Stimulated activated CD4-positive, alpha-beta T cell treated with anti-CD3 and anti-CD28 coated beads, Interleukin-1b, Interleukin-23, amount 100 ng/mL, for 4 hours (primary cell): ENCODE measurements around the gene STOM.

Experiments used
- DNase-seq, 2 donors: peaks; one replicate each; pipeline ENCODE4 v3.0.0-alpha.2; 2020; ENCODE audit warnings: low read depth in 2 of 2

STOM gene

DNA sequence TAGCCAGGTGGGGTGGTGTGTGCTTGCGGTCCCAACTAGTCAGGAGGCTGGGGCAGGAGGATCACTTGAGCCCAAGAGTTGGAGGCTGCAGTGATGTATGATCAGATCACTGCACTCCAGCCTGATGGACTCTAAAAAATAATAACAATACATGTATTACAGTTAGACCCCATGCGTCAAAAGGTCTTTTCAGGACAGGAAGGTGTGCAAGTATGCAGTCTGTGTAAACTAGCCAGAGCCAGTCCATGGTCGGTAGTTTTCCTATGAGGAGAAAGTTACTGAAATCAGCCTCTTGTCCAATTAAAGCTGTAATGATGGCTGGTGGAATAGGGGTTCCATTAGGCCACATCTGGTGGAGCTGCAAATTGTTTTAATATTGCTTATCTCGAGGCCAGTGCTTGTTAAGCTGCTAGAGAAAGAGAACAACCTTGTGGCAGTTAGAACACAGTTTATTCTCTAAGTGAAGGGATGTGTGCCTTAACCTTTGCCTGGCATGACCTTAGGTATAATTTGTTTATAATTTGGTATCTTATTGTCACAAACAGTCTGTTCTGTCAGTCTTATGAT, 1.5 kb upstream of the STOM start:
- DNase-seq: no peak

DNA sequence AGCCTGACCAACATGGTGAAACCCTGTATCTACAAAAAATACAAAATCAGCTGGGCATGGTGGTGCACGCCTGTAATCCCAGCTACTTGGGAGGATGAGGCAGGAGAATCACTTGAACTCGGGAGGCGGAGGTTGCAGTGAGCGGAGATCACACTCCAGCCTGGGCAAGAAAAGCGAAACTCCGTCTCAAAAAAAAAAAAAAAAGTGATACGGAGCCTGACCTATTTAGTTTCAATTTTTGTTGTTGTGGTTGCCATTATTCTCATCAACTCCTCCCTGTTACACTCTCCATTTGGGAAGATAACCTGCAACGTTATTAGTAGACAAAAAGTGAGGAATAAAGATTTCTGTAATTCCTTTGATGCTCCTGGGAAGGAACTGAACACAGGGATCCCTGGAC, 1.3 kb downstream of the STOM start:
- DNase-seq: no peak

DNA sequence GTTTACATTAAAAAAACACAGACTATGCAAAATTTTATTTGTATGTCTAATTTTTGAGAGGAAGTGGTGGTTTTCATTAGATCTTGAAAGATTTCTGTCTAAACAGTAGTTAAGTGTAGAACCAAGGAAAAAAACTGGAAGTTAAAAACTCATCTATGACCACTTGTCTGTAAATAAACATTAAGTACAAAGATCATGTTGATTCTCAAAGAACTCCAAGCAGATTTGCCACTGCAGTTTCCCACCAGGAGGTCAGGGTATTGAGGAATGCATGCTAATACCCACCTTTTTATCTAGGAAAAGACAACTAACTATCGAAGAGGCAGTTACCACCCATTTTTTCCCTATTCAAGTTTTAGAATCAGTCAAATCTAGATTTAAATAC, 1.9 kb downstream of the STOM start:
- no peak for DNase-seq

DNA sequence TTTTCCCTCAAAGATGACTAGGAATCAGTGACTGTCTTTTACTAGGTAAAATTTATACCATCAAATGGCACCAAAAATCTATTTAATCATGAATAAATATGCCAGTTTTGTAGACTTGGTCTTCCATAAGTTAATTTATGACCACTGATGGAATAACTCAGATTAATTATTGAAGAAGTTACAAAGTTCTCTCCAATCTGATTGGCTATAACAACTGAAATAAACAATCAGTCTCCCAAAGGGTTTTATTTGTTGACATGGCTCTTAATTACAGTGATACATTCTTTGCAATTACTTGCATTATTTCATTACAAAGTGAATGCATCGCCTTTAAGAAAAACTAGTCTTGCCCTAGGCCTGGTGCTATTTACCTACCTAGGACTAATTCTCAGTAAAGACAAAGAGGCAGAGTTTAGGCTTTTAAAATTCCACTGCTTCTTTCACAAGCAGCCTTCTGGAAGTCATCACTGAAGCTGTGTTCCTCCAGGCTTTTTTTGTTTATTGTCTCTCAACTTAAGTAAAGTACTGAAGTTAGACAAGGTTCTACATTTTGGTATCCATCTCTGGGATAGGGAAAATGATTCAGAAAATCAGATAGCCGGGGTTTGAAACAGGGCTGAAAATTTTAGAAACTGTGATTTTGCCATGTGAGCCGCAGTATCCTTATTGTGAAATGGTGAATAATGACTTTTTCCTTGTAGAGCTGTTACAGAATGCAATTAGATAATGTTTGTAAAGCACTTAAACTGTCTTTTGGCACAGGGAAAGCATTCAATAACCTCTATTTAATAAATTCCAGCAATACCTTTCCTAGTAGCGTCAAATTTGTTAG, 2.5 kb downstream of the STOM start:
- no peak for DNase-seq

DNA sequence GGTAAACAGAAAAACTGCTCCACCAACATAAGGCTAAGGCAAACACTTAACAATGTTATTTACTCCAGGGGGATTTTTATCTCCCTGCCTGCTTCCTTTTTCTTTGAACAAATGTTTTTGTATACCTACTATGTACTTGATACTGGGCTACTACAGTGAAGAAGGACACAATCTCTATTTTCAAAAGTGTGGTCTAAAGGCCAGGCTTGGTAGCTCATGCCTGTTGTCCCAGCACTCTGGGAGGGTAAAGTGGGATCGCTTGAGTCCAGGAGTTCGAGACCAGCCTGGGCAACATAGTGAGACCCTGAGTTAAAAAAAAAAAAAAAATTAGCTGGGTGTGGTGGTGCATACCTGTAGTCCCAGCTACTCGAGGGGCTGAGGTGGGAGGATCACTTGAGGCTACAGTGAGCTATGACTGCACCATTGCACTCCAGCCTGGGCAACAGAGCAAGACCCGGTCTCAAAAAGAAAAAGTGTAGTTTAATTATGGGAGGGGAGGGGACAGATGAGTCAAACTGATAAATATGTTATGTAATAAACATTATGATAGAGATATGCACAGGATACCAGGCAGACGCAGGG, 3.3 kb downstream of the STOM start:
- no peak for DNase-seq

DNA sequence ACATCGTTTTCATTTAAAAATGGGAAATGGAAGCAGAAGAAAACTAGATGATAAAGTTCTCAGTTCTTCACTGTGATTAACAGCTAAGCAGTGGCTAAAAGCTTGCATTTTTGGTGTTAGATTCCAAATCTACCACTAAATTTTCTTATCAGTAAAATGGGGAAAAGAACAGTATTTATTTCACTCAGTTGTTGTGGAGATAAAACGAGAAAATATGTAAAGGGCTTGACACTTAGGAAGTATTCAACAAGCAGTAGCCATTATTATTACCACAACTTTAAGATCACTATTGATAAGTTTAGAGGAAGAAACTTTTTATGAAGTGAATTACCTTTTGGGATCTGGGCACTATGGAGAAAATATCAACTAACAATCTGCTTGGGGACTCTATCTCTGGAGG, 4.5 kb downstream of the STOM start:
- no peak for DNase-seq

DNA sequence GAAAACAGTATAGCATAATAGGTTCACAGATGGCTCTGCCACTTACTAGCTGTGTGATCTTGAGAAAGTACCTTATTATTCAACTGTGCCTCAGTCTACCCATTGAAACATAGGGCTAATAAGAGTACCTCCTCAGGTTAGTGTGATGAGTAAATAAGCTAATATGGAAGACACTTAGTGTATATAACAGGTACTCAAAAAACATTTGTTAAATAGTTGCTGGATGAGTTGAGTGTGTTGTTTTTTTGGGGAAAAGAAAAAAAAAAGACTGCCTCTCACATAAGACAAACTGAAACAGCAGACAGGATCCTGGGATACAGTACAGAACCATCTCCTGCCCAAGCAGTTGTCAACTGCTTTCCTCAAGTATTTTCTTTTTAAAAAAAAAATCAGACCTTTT, 5.2 kb downstream of the STOM start:
- DNase-seq: no peak

DNA sequence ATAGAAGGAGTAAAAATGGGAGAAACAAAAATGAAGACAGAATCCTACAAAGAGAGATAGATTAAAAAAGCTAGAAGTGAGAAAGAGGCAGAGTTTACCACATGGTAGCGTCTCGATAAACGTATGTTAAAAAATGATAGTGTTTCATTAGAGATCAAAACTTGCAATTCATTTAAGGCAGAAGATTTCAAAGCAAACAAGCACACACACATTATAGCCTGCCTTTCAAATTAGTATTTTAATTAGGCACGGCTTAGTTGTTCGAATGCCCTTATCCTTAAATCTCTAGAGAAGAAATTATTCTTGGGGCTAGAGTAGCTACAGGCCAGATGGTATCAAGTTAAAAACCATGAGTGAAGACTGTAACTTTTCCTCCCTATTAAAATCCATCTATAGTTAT, 6.0 kb downstream of the STOM start:
- no peak for DNase-seq

DNA sequence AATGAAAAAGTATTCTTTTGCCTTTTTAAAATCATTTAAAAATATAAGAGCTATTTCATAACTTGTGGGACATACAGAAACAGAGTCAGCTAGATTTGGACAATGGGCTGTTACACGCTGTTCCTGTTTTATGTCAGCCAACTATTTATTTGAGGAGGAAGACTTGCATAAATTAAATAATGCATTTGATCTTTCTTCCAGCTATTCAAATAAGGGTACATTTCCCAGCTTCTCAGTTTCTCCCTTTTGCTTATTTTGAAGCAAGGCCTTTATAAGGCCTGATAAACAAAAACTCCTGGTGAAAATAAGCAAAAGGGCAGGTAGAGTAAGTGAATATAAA, 6.5 kb downstream of the STOM start:
- no peak for DNase-seq

DNA sequence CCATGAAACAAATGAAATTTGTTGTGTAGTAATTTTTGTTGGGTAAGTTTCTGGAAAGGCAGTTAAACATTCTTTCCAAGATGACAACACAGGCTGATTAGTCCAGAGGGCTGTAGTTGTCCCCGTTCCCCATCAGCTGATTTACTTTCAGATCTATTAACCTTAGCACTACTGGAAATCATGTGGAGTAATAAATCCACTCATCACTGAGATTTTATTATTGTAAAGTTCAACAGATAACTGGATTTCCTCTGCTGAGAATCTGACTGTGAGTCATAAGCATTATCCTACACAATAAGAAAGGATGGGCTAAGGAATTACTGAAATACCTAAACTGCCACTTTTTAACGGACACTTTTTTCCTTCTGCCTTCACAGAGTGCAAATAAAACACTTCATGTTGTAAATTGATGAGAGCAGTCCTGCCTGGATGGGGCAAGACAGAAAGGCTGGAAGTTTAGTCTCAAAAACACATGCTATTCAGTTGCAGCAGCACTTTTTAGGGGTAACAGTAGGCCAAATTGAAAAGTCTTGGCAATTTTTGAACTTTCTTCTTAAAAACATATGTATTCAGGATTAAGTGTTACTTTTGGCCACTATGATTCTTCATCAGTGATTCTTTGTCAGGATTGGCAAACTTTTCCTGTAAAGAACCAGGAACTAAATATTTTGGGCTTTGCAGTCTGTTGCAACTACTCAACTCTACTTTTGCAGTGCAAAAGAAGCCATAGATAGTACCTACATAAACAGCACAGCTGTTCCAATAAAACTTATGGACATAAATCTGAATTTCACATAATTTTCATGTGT, 7.0 kb downstream of the STOM start:
- DNase-seq: no peak

DNA sequence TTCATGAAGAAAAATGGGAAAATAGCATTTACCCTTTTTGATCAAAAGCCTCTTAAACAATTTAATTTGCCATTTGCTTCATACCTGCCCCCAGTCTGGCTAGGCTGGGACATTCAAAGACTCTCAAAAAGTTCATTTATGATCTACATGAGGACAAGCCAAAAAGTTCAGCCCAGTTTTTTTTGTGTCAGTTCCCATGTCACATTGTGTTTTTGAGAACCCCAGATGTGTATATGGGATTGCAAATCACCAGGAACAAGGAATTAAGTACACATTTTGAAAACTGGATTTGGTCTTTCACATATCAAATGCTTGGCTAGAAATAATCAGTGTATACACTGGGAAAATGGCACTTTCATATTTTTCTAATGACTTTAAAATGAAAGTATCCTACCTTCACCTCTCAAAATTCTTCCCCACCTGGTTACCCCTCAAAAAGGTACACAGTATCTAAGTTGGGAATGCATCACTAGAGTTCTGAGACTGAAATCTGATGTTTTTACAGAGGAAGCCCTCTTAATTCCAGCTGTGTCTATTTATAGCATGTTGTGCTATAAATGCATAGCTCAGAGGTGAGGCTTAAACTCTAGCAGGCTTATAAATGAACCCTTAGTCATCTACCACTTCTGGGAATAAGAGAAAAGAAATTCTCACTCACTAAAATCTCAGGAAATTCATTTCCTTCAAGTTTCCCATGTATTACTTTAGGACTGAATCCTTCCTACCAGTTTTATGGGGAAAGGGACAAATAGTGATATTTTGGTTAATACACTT, 9.3 kb downstream of the STOM start:
- DNase-seq: no peak

DNA sequence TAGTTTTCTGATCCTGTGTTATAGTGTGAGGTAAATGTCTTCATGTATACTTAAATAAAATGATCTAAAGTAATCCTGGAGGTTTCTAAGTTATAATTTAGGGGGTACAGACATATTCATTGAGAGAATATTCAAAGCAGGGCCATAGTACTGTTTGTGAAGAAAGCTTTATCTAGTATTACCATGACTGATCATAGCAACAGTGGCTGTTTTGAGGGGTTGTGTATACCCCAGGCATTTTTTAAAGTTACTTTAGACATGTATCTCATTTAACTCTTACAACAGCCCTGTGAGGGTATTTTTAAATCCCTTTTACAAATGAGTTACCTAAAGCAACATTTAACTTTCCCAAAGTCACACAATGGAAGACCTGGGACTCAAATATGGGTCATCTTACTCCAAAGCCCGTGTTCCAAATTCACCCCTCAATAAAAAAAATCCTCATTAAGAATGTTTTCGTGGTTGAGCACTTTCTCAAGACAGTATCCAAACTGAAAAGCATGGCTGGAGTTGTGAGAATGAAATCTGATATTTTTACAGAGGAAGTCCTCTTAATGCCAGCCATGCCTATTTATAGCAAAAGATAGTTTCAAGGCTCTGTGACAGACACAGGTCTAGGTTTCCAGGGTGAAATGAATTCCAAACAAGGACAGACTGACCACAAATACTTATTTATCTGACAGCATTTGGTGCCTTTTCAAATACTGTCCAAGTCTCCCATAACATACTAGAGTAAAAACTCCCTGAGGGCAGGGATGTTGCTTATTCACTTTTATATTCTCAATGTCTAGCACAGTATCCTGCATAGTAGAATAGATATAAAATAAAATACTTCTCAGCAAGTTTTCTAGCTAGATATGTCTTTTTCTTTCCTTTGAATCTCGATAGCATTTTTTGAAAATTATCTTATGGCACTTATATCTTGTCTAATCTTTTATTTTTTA, 10.4 kb downstream of the STOM start:
- DNase-seq: no peak

DNA sequence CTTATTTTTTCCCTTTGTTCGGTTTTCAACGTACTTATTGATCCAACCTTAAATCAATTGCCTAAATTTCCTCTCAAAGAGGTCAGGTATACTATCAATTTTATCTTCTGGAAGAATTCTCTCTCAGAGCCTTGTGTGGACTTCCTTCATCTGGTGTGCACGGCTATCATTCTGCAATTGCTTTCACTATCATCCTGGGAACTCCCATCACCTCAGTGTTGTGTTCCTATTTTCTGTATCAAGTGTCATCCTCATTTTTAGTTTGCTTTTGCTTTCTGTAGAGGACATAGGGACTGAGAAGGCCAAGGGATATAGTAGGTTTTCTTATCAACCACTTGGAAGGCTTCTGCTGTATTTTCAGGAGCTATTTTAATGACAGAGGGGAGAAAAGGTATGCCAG, 11.3 kb downstream of the STOM start:
- DNase-seq: no peak

DNA sequence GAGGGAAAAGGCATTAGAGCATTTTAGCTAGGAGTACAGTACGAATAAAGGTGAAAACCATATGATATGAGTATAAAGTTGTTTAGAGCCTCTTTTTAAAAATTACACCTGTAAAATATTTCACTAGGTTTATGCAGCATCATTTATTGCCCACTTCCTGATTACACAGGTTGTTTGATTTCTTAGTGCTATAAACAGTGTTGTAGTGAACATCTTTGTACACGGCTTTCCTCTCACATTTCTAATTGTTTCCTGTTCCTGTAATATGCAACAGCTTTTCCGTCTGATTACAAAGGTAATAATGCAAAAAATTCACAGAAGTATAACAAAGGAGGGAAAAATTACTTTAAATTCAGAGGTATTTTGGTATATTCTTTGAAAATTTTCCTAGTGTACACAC, 13.0 kb downstream of the STOM start:
- DNase-seq: no peak

DNA sequence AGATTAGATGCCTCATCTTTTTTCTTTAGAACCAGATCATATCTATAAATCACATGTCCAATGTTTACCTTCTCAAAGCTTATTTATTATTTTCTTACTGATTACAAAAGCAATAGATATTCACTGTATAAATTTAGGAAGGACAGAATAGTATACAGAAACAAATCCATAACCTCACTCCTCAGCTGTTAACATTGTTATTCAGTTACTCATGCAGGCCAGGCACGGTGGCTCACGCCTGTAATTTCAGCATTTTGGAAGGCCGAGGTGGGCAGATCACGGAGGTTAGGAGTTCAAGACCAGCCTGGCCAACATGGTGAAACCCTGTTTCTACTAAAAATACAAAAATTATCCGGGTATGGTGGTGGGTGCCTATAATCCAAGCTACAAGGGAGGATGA, 15.3 kb downstream of the STOM start:
- DNase-seq: no peak

DNA sequence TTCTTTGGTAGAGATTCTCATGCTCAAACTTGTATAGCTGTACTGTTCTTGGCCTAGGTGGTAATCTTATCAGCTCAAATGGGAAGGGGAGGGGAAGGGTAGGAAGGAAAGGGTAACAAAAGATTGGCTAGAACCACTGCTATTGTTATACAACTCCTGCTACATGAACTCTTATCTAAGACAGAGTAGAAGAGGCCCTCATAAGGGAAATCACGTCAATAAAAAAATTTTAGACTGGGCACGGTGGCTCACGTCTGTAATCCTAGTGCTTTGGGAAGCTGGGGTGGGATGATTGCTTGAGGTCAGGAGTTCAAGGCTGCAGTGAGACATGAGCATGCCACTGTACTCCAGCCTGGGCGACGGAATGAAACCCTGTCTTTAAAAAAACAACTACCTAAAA, 15.9 kb downstream of the STOM start:
- DNase-seq: no peak

DNA sequence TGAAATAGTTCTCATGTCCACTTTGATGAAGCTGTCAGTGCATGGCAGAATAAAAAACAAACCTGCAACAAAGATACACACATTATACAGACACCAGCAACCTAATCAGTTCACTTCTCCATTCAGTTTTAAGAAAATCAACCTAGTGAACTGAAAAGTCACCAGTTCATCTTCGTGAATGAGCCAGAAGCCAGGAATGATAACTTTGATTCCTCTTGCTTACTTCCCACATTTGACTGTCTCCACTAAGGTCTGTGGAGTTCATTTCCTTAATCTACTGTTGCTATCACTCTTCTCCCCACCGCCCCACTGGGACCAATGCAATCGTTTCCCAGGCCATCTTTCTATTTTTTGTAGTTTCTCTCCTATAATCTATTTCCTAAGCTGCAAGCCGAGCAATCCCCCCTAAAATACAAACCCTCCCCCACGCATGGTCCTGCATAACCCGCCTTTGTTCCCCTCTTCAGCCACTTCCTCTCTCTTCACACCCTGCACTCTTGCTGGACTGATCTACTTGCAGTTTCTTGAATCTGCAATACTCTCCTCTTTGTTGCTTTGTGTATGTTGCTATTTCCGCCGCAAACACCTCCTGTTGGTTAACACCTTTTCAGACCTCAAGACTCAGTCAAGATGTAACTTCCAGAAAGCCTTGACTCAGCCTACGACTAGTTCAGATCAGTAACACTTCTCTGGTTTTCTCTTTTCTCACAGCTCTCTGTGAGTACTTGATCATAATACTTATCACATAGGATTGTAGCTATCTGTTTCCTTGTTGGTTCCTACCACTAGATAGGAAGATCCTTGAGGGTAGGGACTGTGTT, 16.6 kb downstream of the STOM start:
- peak in 1 of 2 donors; percentile 29 for DNase-seq

DNA sequence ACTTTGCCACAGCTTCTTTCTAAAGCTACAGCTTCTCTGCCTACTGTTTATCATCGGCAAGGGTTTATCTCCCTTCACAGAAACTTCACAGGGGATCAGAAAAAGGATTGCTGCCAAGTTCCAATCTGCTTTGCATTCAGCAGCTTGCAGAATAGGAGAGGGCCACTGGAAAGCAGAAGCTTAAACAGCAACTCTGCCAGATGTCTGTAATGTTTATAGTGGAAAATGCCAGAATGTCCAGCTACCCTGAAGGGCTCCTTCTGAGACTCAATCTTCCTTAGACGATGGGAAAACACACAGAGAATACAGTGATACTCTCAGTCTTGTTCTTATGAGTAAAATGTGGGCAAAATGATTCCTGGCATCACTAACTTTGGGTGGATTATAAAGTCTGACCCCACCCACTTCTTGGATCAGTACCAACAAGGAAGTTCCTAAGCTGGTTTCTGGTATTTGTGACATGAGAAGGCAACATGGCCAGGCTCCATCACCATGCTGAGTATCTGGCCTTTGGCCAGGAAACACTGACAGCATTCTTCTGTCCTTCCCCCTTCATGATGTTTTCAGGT, 19.0 kb downstream of the STOM start:
- no peak for DNase-seq

DNA sequence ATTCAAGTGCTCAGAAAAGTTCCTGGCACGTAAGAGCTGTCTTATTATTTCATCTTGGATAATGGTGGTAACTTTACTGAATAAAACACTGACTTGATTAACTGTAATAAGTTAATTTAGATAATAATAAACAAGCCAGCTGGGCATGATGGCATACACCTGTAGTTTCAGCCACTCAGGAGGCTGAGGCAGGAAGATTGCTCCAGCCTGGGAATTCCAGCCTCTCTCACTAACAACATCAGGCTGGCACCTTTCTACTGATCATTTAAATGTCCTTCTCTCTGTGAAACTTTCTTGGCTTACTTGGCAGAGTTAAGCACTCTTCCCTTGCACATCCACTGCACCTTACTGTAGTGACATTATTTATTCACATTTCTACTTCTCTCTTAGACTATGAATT, 20.0 kb downstream of the STOM start:
- DNase-seq: no peak

DNA sequence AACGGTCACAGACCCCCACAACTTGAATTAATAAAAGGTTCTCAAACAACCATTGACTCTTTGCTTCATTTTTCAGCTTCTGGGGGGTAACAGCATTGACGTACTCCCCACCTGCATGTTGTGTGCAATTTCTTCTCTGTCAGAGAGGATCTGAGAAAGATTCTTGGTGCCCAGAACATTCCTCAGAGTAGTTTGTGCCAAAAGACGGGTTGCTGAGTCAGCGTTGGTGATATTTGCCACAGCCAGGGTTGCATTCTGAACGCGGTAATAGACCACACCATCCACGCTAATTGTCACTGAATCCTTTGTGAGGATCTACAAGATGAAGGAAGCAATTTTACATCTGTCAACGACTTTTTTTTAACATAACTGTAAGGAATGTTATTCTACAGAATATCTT, 21.0 kb downstream of the STOM start:
- no peak for DNase-seq
